Suprapubic skin (tissue), 4 donors: ENCODE results near the gene SCRN1. TPM values are rescaled to one million over a fixed set of nuclear protein-coding genes. Genes with fewer than 3 reads are reported as not detected.

ENCODE experiments used
- DNase-seq, 2 donors: peaks; one replicate each; pipeline ENCODE4 v3.0.0-alpha.2; 2019; ENCODE audit warnings: low spot score in 2 of 2
- H3K27ac ChIP-seq: fragments of 200-600 bp; sonication (generic); one replicate; pipeline ENCODE4 v1.5.1; 2019
- H3K27me3 ChIP-seq: fragments of 200-600 bp; sonication (generic); one replicate; pipeline ENCODE4 v1.5.1; 2019
- H3K36me3 ChIP-seq: fragments of 200-600 bp; sonication (generic); one replicate; pipeline ENCODE4 v1.5.1; 2019
- H3K4me1 ChIP-seq: fragments of 200-600 bp; sonication (generic); one replicate; pipeline ENCODE4 v1.5.1; 2019
- H3K4me3 ChIP-seq: fragments of 200-600 bp; sonication (generic); one replicate; pipeline ENCODE4 v1.5.1; 2019; ENCODE audit warnings: mild to moderate bottlenecking
- H3K9me3 ChIP-seq: fragments of 200-600 bp; sonication (generic); one replicate; pipeline ENCODE4 v1.5.1; 2019
- EP300 ChIP-seq: sonication (generic); formaldehyde crosslinking; IDR thresholded peaks from one replicate; pipeline ENCODE4 v1.6.1; 2017; ENCODE audit warnings: antibody characterized with exemption
- POLR2A ChIP-seq, 2 donors: fragments of 450-650 bp; IDR thresholded peaks; one replicate each; pipeline ENCODE4 v1.6.1; 2017; ENCODE audit warnings: antibody characterized with exemption in 2 of 2, mild to moderate bottlenecking in 2 of 2, moderate library complexity in 2 of 2
- POLR2AphosphoS5 ChIP-seq, 3 donors: sonication (generic); formaldehyde crosslinking; IDR thresholded peaks; one replicate each; pipeline ENCODE4 v1.6.1; 2017; ENCODE audit warnings: antibody characterized with exemption in 3 of 3
- WGBS: methylation state at CpG from one replicate; pipeline ENCODE4 v1.1.5; 2018; 5-methylcytosine and 5-hydroxymethylcytosine counted together
- total RNA-seq, 4 donors: library from RNA; depleted of rRNA; stranded (reverse); fragments of >200 nt; gene quantifications; one replicate each; pipeline ENCODE4 v1.1.0, GENCODE V29; 2016
- TF ChIP-seq, protein P1 (sequence below), 2 donors: fragments of 200-600 bp in 1 of 2; fragments of 450-650 bp in 1 of 2; sonication (generic) in 1 of 2; IDR thresholded peaks; one replicate each; pipeline ENCODE4 v1.5.1; 2016 to 2019; ENCODE audit warnings: antibody characterized with exemption in 2 of 2, mild to moderate bottlenecking in 1 of 2, moderate library complexity in 1 of 2

SCRN1 gene
- total RNA-seq, 4 donors from 2014 or later: 10.8 to 26.0 (median 15.0) TPM

DNA sequence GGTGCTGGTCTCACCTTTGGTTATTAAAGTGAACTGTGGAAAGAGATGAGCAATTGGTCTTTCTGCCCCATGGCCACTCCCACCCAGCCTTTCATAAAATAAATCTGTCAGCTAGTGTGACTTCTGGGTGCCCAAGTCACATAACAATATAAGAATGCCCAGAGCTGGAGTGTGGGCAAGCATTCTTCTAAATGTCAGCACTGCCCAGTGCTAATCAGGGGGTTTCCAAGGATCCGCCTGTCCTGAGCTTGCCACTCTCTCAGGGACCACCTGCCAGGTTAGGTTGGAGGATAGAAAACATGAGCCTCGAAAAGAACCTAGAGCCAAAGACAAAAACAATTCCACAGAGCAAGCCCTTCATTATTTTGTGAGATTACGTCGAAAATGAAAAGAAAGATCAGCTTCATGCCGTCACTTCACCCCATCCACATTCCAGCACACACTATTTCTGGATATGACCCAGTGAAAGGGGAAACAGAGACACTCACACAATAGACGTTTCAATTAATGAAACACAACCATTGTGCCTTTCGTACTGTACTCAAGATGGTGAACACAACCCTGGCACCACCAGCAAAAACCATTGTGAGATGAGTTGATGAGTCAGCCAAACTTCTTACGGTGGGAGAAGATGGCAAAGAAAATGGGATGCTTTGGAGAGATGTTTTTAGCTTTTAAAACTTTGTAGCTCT lies 30.8 kb downstream of the SCRN1 start:
- 89% methylated on average over 8 of the region's 8 CpGs for WGBS
- no peaks in the 10 kb centered on the region for H3K27me3 ChIP-seq
- DNase-seq: no peak
- no peaks in the 10 kb centered on the region for H3K36me3 ChIP-seq
- no peak overlapping the region for H3K4me3 ChIP-seq
- H3K4me1 ChIP-seq: no peaks in the 10 kb centered on the region
- H3K27ac ChIP-seq: no peak overlapping the region
- TF ChIP-seq POLR2AphosphoS5 (IDR thresholded peaks at IDR 0.05): no peak
- no peak for TF ChIP-seq POLR2A (IDR thresholded peaks at IDR 0.05)
- TF ChIP-seq, protein P1, sequence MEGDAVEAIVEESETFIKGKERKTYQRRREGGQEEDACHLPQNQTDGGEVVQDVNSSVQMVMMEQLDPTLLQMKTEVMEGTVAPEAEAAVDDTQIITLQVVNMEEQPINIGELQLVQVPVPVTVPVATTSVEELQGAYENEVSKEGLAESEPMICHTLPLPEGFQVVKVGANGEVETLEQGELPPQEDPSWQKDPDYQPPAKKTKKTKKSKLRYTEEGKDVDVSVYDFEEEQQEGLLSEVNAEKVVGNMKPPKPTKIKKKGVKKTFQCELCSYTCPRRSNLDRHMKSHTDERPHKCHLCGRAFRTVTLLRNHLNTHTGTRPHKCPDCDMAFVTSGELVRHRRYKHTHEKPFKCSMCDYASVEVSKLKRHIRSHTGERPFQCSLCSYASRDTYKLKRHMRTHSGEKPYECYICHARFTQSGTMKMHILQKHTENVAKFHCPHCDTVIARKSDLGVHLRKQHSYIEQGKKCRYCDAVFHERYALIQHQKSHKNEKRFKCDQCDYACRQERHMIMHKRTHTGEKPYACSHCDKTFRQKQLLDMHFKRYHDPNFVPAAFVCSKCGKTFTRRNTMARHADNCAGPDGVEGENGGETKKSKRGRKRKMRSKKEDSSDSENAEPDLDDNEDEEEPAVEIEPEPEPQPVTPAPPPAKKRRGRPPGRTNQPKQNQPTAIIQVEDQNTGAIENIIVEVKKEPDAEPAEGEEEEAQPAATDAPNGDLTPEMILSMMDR (IDR thresholded peaks at IDR 0.05): no peak
- TF ChIP-seq EP300: no peak
- no peaks in the 10 kb centered on the region for H3K9me3 ChIP-seq

GRCh38 chr7:29957521-29958310 lies 31.9 kb downstream of the SCRN1 start:
- Histone ChIP-seq H3K4me3 (no peak overlapping the region), H3K27ac (no peak overlapping the region), H3K4me1 (no peaks in the 10 kb centered on the region), H3K9me3 (no peaks in the 10 kb centered on the region), H3K27me3 (no peaks in the 10 kb centered on the region), H3K36me3 (no peaks in the 10 kb centered on the region)
- no peak for TF ChIP-seq POLR2A (IDR thresholded peaks at IDR 0.05)
- TF ChIP-seq, protein P1 (IDR thresholded peaks at IDR 0.05): no peak
- no peak for TF ChIP-seq POLR2AphosphoS5 (IDR thresholded peaks at IDR 0.05)
- TF ChIP-seq EP300: no peak
- 88% methylated on average over 9 of the region's 9 CpGs for WGBS
- DNase-seq: no peak

DNA sequence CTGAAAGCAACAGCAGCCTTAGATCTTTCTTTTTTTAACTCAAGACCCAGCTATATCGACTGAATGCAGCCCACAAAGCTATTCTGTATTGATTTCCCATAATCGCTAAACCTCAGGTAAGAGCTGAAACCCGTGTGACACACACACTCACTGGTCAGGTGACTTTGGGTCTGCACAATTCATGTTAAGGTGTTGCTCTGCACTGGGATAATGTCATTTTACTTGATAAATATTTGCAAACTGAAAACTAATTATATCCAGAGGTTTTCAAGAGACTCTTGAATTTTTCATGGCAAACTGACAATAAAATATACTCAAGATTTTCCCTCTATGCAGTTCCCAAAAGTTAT lies 33.1 kb downstream of the SCRN1 start:
- Histone ChIP-seq H3K27me3 (no peaks in the 10 kb centered on the region), H3K4me1 (no peaks in the 10 kb centered on the region), H3K27ac (no peak overlapping the region), H3K36me3 (peaks cover 9% of the 10 kb centered on the region), H3K9me3 (no peaks in the 10 kb centered on the region), H3K4me3 (no peak overlapping the region)
- TF ChIP-seq POLR2A (IDR thresholded peaks at IDR 0.05): no peak
- no peak for TF ChIP-seq POLR2AphosphoS5 (IDR thresholded peaks at IDR 0.05)
- WGBS: 79% methylated on average over 3 of the region's 3 CpGs
- no peak for DNase-seq

GRCh38 chr7:29955799-29956486 lies 33.7 kb downstream of the SCRN1 start:
- H3K9me3 ChIP-seq: no peaks in the 10 kb centered on the region
- no peak for DNase-seq
- H3K4me1 ChIP-seq: no peaks in the 10 kb centered on the region
- H3K27ac ChIP-seq: no peak overlapping the region
- no peak overlapping the region for H3K4me3 ChIP-seq
- TF ChIP-seq POLR2A (IDR thresholded peaks at IDR 0.05) (no peak), EP300 (no peak), POLR2AphosphoS5 (IDR thresholded peaks at IDR 0.05) (no peak)
- TF ChIP-seq, protein P1 (IDR thresholded peaks at IDR 0.05): no peak
- H3K27me3 ChIP-seq: no peaks in the 10 kb centered on the region
- H3K36me3 ChIP-seq: peaks cover 11% of the 10 kb centered on the region
- 82% methylated on average over 8 of the region's 8 CpGs for WGBS

GRCh38 chr7:29955075-29955792 lies 34.4 kb downstream of the SCRN1 start:
- DNase-seq: no peak
- Histone ChIP-seq H3K4me3 (no peak overlapping the region), H3K36me3 (peaks cover 18% of the 10 kb centered on the region), H3K9me3 (no peaks in the 10 kb centered on the region), H3K4me1 (no peaks in the 10 kb centered on the region), H3K27ac (no peak overlapping the region), H3K27me3 (no peaks in the 10 kb centered on the region)
- 88% methylated on average over 7 of the region's 7 CpGs for WGBS
- TF ChIP-seq, protein P1 (IDR thresholded peaks at IDR 0.05): no peak
- TF ChIP-seq POLR2AphosphoS5 (IDR thresholded peaks at IDR 0.05) (no peak), POLR2A (IDR thresholded peaks at IDR 0.05) (no peak), EP300 (no peak)
